Stimulated activated naive CD8-positive, alpha-beta T cell treated with anti-CD3 and anti-CD28 coated beads, Interleukin-15, Interleukin-2, amounts not matched to agents 100 ng/mL and 50 ng/mL, for 24 hours (primary cell): ENCODE data around the gene RAB6B.

Source experiments
- H3K27ac Mint-ChIP-seq: one replicate; pipeline ENCODE4 v1.8.0; 2021; ENCODE audit warnings: mild to moderate bottlenecking, mixed read lengths
- H3K27me3 Mint-ChIP-seq: one replicate; pipeline ENCODE4 v1.8.0; 2021; ENCODE audit warnings: mixed read lengths
- H3K36me3 Mint-ChIP-seq: one replicate; pipeline ENCODE4 v1.8.0; 2021; ENCODE audit warnings: low read depth, mixed read lengths
- H3K4me1 Mint-ChIP-seq: one replicate; pipeline ENCODE4 v1.8.0; 2021; ENCODE audit warnings: low read depth, mixed read lengths
- H3K4me3 Mint-ChIP-seq: one replicate; pipeline ENCODE4 v1.8.0; 2021; ENCODE audit warnings: mild to moderate bottlenecking, mixed read lengths
- H3K9me3 Mint-ChIP-seq: one replicate; pipeline ENCODE4 v1.8.0; 2021; ENCODE audit warnings: mixed read lengths

The RAB6B gene

DNA sequence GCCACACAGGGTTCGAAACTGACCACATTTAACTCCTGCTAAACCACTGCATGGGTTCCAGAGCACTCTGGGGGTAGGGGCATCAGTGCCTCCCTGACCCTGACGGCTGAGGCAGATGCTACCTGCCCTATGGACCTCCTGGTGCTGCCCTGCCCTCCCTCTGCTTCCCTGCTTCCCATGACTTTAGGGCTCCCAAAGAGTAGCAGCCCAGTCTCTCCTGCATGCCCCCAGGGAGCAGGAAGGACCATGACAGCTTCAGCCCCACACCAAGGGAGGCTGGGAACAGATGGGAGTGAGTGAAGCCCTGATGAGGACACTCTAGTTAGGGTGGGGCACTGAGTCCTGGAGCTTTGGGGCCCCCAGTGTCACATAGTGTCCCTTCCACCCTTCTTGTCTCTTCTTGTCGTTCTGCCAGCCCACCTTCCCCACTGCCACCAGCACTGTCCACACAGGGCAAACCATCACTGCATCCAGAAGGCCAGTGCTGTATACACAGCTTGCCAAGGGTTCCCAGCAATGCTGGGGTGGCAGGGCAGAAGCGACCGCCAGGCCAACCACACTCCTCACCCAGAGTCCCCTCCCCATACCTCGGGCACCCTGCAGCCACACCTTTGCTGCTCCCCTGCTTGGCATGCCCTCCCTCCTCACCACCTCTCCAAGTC, 59.1 kb downstream of the RAB6B start:
- Mint-ChIP-seq H3K4me1 (no peaks in the 10 kb centered on the region), H3K4me3 (no peak overlapping the region), H3K9me3 (no peaks in the 10 kb centered on the region), H3K27me3 (no peaks in the 10 kb centered on the region), H3K36me3 (no peaks in the 10 kb centered on the region), H3K27ac (no peak overlapping the region)

DNA sequence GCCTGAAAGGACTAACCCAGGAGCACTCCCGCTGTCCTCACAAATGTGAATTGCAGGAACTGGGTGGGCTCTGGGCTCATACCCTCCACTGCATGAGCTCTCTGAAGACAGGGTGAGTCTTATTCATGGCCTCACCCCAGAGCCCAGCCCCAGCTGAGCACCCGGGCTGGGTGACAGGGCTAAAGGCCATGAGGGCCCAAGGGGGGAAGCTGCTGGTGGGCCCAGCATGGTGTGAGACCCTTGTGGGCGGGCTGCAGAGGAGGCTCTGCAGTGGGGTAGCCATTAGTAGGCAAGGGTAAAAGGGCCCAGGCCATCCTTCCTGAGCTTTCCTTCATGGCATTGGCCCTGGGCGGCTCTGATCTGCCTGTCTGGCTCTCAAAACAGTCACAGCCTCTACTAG, 59.7 kb downstream of the RAB6B start:
- H3K36me3 Mint-ChIP-seq = no peaks in the 10 kb centered on the region
- H3K27ac Mint-ChIP-seq = no peak overlapping the region
- no peak overlapping the region for H3K4me3 Mint-ChIP-seq
- H3K27me3 Mint-ChIP-seq = no peaks in the 10 kb centered on the region
- no peaks in the 10 kb centered on the region for H3K9me3 Mint-ChIP-seq
- no peaks in the 10 kb centered on the region for H3K4me1 Mint-ChIP-seq

DNA sequence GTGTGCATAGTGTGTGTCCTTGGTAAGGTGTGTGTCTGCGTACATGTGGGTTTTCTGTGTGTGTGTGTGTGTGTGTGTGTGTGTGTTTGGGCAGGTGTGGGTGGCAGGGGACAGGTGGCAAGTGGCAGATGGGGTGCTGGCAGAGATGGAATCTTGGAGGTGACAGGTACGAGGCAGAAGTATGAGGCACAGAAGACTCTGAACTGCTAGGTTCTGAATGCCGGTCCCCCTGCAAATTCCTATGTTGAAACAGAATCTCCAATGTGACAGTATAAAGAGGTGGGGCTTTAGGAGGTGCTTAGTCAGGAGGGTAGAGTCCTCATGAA, 60.3 kb downstream of the RAB6B start:
- Mint-ChIP-seq H3K9me3 (no peaks in the 10 kb centered on the region), H3K4me3 (no peak overlapping the region), H3K4me1 (no peaks in the 10 kb centered on the region), H3K27me3 (no peaks in the 10 kb centered on the region), H3K27ac (no peak overlapping the region), H3K36me3 (no peaks in the 10 kb centered on the region)

DNA sequence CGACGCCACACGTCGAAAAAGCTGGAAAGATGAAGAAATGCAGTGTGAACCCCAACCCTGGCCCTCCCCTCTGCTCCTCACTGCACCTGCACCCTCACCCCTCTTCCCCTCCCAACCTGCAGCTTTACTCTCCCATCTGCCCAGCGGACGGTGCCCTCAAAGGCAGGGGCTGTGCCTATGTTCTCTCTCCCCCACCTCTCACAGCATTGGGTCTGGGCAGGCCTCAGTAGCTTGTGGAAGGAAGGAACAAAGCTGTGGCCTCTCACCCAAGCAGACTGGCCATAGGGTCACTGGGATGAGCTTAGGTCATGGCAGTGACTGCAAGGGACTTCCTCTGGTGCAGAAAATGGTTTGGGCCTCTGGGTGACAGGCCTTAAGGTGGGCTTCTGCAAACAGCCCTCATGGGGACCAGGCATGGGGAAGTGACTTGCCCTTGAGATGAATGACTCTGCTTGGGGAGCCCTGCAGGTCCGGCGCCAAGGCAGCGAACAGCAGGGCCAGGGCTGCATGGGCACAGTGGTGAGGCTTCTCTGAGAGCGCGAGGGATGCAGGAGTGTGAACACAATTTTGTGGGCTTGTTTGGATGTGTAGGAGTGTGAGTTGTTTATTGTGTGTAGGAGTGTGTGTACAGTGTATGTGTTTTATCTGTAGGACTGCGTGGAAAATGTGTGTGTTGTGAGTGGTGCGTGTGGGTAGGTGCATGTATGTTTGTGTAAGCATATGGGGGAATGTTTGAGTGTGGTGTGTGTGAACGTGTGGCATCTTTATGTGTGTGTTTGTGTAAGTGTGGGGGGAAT, 60.9 kb downstream of the RAB6B start:
- H3K27ac Mint-ChIP-seq = no peak overlapping the region
- no peaks in the 10 kb centered on the region for H3K4me1 Mint-ChIP-seq
- H3K9me3 Mint-ChIP-seq = no peaks in the 10 kb centered on the region
- no peak overlapping the region for H3K4me3 Mint-ChIP-seq
- no peaks in the 10 kb centered on the region for H3K36me3 Mint-ChIP-seq
- no peaks in the 10 kb centered on the region for H3K27me3 Mint-ChIP-seq

DNA sequence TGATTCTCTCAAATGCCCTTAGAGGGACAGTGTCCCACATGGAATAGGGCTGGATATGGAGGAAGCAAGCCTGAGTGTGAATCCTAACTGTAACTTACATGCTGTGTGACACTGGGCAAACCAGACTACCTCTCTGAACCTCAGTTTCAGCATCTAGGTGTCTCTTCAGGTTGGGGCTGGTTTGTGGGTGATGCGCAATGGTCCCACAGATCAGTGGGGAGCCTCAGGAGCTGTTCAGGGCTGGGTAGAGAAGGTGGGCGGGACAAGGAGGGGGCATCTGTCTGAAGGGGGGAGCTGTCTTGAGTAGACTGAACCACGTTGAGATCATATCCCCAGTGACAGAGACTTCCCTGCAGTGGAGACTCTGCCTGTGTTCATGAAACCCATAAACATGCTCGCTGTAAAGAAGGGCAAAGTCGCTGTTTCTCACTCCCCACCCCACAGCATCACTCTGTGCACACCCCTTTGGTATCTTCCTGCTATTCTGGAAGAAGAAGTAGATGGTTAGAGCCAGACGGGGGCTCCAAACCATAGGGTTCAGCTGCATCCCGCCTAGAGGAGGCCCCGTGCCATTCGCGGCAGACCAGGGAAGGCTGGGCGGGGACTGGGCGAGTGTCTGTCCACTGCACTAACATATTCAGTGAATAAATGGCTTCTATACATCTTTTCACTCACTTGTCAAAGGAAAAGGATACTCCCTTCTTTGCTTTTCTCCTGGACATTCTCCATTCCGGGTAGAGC, 61.6 kb downstream of the RAB6B start:
- H3K36me3 Mint-ChIP-seq = no peaks in the 10 kb centered on the region
- no peaks in the 10 kb centered on the region for H3K4me1 Mint-ChIP-seq
- no peaks in the 10 kb centered on the region for H3K27me3 Mint-ChIP-seq
- H3K9me3 Mint-ChIP-seq = no peaks in the 10 kb centered on the region
- H3K27ac Mint-ChIP-seq = no peak overlapping the region
- H3K4me3 Mint-ChIP-seq = no peak overlapping the region

DNA sequence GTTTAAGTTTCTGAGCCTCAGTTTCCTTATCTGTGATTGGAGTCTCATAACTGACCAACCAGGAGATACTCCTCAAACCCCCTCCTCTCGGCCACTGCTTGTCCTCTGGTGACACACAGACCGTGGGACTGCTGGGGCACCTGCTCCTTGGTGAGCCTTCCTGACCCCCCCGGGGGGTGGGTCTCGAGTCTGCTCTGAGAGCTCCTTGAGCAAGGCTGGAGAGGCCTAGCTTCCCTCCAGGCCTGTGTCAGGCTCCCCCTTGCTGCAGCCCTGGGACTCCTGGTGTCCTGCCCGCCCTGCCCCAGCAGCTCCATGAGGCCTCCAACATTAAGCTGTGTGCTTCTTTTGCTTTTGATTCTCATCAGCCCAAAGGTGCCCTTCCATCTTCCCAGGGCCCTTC, 62.4 kb downstream of the RAB6B start:
- no peak overlapping the region for H3K27ac Mint-ChIP-seq
- no peaks in the 10 kb centered on the region for H3K27me3 Mint-ChIP-seq
- no peaks in the 10 kb centered on the region for H3K36me3 Mint-ChIP-seq
- no peaks in the 10 kb centered on the region for H3K9me3 Mint-ChIP-seq
- H3K4me3 Mint-ChIP-seq = no peak overlapping the region
- no peaks in the 10 kb centered on the region for H3K4me1 Mint-ChIP-seq

DNA sequence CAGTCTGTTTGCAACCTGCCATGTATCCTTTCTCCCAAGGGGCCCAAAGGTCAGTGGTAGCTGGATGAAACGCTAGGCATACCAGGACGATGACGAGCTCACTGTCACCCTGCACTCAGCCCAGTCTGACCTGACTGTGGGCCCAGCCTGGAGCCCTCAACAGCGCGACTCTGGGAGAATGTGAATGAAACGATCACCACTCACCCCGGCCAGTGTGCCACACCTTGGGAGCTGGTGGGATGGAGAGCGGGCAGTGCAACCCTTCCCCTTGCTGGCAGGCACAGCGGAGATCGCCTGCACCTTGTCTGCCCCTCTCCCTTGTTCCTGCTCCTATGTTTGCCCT, 62.9 kb downstream of the RAB6B start:
- H3K27me3 Mint-ChIP-seq = no peaks in the 10 kb centered on the region
- H3K4me3 Mint-ChIP-seq = no peak overlapping the region
- no peak overlapping the region for H3K27ac Mint-ChIP-seq
- no peaks in the 10 kb centered on the region for H3K36me3 Mint-ChIP-seq
- no peaks in the 10 kb centered on the region for H3K4me1 Mint-ChIP-seq
- H3K9me3 Mint-ChIP-seq = no peaks in the 10 kb centered on the region

DNA sequence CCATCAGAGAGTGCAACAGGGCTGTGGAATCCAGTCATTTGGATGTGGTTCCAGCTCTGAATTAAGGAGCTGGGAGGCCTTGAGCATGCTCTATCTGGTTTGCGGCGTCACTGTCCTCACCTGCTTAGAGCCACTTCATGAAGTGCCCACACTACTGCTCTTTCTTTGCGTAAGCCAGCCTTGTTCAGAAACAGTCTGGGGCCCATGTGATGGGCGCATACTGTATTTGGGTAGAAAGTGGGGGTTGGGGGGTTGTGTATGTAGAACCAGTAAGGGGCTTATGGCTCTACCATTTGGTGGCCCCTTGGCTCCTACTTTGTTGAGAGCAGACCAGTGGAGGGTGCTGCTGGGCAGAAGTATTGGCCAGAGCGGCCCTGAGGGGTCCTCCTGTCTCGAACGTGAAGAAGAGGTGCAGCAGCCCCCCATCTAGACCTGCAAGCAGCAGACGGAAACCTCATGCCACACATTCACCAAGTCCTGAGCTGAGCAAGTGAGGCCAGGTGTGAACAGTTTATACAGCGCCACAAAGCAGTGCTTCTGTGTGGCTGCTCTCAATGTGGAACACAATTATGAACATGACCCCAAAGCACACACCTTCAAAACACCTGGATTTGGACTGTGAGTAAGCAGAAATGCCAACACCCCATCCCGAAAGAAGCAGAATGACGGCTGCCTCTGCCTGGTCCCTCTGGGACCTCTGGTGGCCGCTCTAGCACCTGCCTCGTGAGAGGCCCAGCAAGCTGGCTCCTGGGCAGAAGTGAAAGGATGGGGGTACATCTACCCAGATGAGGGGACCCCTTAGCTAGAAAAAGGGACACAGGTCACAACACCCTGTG, 63.5 kb downstream of the RAB6B start:
- H3K27ac Mint-ChIP-seq = no peak overlapping the region

DNA sequence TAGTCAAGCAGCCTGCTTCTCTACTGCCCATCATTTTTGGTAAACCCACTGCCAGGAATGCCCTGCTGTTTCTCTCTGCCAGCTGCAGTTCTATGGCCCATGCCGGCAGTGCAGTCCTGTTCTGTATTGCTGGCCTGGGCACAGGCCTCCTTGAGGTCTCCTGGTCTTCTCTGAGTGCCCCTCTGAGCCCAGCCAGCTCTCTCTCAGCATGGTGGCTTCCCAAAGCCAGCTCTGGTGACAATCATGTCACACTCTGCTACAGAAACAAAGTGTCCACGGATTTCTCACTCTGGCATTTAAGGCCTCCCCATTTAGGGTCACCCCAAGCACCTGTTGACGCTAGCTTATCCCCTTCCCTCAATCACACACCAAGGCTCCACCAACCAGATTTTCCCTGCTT, 65.6 kb downstream of the RAB6B start:
- Mint-ChIP-seq H3K36me3 (peaks cover 15% of the 10 kb centered on the region), H3K27me3 (no peaks in the 10 kb centered on the region), H3K4me3 (no peak overlapping the region), H3K27ac (no peak overlapping the region), H3K9me3 (no peaks in the 10 kb centered on the region), H3K4me1 (no peaks in the 10 kb centered on the region)

More for the DNA sequence above, 63.5 kb downstream of the RAB6B start:
- no peaks in the 10 kb centered on the region for H3K4me1 Mint-ChIP-seq
- no peaks in the 10 kb centered on the region for H3K9me3 Mint-ChIP-seq
- H3K27me3 Mint-ChIP-seq = no peaks in the 10 kb centered on the region
- H3K36me3 Mint-ChIP-seq = no peaks in the 10 kb centered on the region
- H3K4me3 Mint-ChIP-seq = no peak overlapping the region

DNA sequence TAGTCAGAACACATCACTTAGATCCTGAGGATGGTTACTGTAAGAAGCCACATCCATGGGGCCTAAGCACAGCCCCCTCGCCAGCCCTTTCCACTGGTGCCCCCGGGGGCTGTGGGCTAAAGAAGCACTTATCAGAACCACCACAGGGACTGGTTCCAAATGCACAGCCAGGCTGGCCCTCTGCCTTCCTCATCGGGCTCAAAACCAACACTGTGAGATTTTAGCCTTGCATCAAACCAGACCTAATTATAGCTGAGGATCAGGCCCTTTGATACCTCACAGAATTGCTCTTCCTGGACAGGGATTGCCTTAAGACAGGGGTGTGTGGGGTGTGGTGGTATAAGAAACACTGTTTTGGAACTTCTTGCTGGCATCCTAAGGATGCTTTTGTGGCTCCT, 66.4 kb downstream of the RAB6B start:
- Mint-ChIP-seq H3K27ac (no peak overlapping the region), H3K9me3 (no peaks in the 10 kb centered on the region), H3K27me3 (no peaks in the 10 kb centered on the region), H3K36me3 (peaks cover 20% of the 10 kb centered on the region), H3K4me1 (no peaks in the 10 kb centered on the region), H3K4me3 (no peak overlapping the region)

DNA sequence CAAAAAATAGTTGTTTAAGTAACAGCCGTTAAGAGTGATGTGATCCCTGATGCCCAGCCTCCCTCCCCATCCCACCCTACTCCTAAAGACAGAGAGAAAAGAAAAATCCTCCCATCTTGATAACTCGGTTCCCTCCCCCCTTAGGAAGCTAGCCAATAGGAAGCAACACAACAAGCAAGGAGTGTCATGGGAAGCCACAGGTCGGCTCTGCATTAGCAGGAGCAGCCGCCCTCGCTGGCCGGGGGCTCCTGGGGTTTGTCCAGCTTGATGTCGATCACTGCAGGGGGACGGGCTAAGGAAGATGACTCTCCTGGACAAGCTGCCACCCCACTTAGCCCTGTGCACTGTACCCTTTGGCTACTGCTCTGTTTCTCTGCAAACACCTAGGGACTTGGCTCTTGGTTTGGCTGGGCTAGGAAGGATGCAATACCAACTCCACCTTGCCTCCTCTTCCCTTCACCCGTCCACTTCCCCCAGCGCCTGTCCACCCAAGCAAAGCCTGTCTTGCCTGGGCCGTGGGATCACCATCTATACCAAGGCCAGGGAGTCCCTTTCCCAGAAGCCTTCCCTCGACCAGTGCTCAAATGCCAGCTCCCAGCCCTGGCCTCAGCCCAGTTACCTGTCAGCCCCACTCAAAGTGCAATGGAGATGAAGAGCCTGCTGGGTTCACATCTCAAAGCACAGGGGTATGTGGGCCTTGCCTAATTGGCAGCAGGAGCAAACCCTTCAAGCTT, 66.9 kb downstream of the RAB6B start:
- H3K9me3 Mint-ChIP-seq = no peaks in the 10 kb centered on the region

DNA sequence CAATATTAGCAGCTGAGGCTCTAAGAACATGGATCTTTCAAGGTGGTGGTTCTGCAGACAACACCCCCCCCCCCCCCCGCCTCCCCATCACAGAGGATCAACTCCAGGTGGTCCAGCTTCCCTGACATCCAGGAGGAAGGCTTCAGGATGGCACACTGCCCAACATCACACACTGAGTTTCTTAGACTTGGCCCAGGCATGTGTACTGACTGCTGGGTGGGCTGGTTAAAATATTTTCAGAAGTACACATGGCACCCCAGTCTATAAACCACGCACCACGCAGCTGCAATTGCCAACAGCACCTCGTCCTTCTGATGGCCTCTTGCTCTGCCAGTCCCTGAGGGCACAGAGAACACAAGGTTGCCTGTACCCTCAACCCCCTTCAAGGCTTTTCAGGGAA, 68.0 kb downstream of the RAB6B start:
- Mint-ChIP-seq H3K4me3 (no peak overlapping the region), H3K36me3 (peaks cover 36% of the 10 kb centered on the region), H3K4me1 (no peaks in the 10 kb centered on the region), H3K27me3 (no peaks in the 10 kb centered on the region), H3K27ac (no peak overlapping the region), H3K9me3 (no peaks in the 10 kb centered on the region)

More for the DNA sequence above, 66.9 kb downstream of the RAB6B start:
- Mint-ChIP-seq H3K27ac (no peak overlapping the region), H3K27me3 (no peaks in the 10 kb centered on the region), H3K36me3 (peaks cover 26% of the 10 kb centered on the region), H3K4me1 (no peaks in the 10 kb centered on the region), H3K4me3 (no peak overlapping the region)

DNA sequence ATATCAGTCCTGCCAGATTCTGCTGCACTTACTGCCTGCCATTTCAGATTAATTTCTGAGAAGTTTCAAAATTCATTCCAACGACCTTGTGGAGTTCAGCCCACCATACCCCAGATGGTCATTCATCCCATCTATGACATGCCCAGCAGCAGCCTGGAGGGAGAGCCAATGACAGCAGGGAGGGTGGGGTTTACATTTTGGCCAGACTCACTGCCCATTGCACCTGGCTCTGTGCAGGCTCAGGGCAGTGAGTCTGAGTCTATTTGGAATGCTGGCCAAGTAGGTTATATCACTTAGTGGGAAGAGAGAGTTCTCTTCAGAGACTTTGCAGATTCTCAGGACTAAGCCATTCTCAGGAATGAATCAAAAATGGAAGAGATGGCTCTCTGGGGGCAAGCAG, 68.5 kb downstream of the RAB6B start:
- no peak overlapping the region for H3K4me3 Mint-ChIP-seq
- H3K36me3 Mint-ChIP-seq = peaks cover 41% of the 10 kb centered on the region
- no peaks in the 10 kb centered on the region for H3K9me3 Mint-ChIP-seq
- no peak overlapping the region for H3K27ac Mint-ChIP-seq
- H3K27me3 Mint-ChIP-seq = no peaks in the 10 kb centered on the region
- no peaks in the 10 kb centered on the region for H3K4me1 Mint-ChIP-seq

DNA sequence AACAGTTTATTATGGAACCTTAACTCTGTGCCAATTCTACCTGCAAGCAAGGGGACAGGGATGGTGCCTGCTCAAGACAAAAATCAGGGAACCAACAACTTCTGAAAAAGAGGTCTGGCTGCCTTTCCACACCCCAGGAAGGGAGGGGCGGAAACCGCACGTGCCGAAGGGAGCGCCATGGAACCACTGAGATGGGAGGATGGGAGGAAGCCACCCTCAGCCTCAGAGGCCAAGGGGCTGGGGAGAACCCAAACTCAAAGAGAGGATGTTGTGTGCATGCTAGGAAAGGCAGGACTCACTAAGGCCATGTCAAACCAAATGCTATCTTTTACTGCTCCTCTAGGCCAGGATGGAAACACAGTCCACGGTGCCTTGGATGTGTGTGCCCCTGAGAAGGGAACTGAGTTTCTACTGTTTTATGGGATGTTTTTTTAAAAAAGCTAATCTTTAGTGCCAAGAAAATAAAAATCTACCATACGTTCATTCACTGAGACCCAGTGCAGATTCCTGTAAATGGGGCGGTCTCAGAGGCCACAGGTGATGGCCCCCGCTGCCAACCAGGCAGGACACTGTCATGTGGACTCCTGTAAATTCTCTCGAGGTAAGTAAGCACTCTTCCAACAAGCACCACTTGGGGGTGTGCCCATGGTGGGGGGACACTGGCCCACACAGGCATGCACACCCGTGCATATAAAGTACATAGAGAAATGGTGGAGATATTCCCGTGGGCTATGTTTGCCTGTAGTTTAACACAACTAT, 69.5 kb downstream of the RAB6B start:
- H3K4me3 Mint-ChIP-seq = no peak overlapping the region
- no peak overlapping the region for H3K27ac Mint-ChIP-seq
- no peaks in the 10 kb centered on the region for H3K4me1 Mint-ChIP-seq
- H3K36me3 Mint-ChIP-seq = peaks cover 47% of the 10 kb centered on the region
- no peaks in the 10 kb centered on the region for H3K9me3 Mint-ChIP-seq
- no peaks in the 10 kb centered on the region for H3K27me3 Mint-ChIP-seq
